Liver (tissue), 9 donors: ENCODE data around the gene GPR26. TPM values are rescaled to one million over a fixed set of nuclear protein-coding genes. Genes with fewer than 3 reads are reported as not detected.

Experiments
- DNase-seq: peaks from one replicate; pipeline ENCODE4 v3.0.0-alpha.2; 2017; ENCODE audit warnings: low spot score
- H3K27ac ChIP-seq, 2 donors: one replicate each; pipeline ENCODE4 v1.7.0; 2013; ENCODE audit warnings: inconsistent platforms in 2 of 2, low read length in 2 of 2, control low read depth in 1 of 2, low read depth in 1 of 2, mild to moderate bottlenecking in 1 of 2
- H3K27me3 ChIP-seq, 4 donors: one replicate each; pipeline versions ENCODE4 v1.6.1 to v1.7.0; 2013; ENCODE audit warnings: low read length in 3 of 4, inconsistent platforms in 1 of 4, mild to moderate bottlenecking in 1 of 4, moderate library complexity in 1 of 4; ENCODE audit not compliant: control insufficient read depth in 4 of 4, insufficient read depth in 4 of 4
- H3K36me3 ChIP-seq, 4 donors: one replicate each; pipeline versions ENCODE4 v1.6.1 to v1.7.0; 2013; ENCODE audit warnings: low read length in 3 of 4, mild to moderate bottlenecking in 3 of 4, low read depth in 1 of 4, moderate library complexity in 1 of 4; ENCODE audit not compliant: control insufficient read depth in 4 of 4, insufficient read depth in 3 of 4
- H3K4me1 ChIP-seq, 4 donors: one replicate each; pipeline versions ENCODE4 v1.6.1 to v1.7.0; 2013; ENCODE audit warnings: low read length in 3 of 4, mild to moderate bottlenecking in 3 of 4, moderate library complexity in 1 of 4; ENCODE audit not compliant: control insufficient read depth in 4 of 4, insufficient read depth in 4 of 4
- H3K4me3 ChIP-seq, 3 donors: one replicate each; pipeline versions ENCODE4 v1.6.1 to v1.7.0; 2013; ENCODE audit warnings: low read length in 3 of 3, control low read depth in 1 of 3, low read depth in 1 of 3, mild to moderate bottlenecking in 1 of 3
- H3K9ac ChIP-seq, 2 donors: one replicate each; pipeline ENCODE4 v1.7.0; 2013; ENCODE audit warnings: low read length in 2 of 2, mild to moderate bottlenecking in 2 of 2, moderate library complexity in 2 of 2, control low read depth in 1 of 2, low read depth in 1 of 2
- H3K9me3 ChIP-seq, 4 donors: one replicate each; pipeline versions ENCODE4 v1.6.1 to v1.7.0; 2013; ENCODE audit warnings: low read length in 3 of 4; ENCODE audit not compliant: control insufficient read depth in 4 of 4
- EGR1 ChIP-seq, 2 donors: IDR thresholded peaks; 2 replicates each; pipeline ENCODE4 v1.6.1; 2016 to 2018; ENCODE audit warnings: antibody characterized with exemption in 2 of 2, low read depth in 2 of 2
- FOXA1 ChIP-seq: IDR thresholded peaks from 2 replicates; pipeline ENCODE4 v1.6.1; 2016; ENCODE audit warnings: antibody characterized with exemption
- FOXA2 ChIP-seq: IDR thresholded peaks from 2 replicates; pipeline ENCODE4 v1.6.1; 2016; ENCODE audit warnings: antibody characterized with exemption
- GABPA ChIP-seq, 2 donors: IDR thresholded peaks in 1 of 2; conservative IDR thresholded peaks in 1 of 2; 2 replicates each; pipeline ENCODE4 v1.6.1; 2016; ENCODE audit warnings: antibody characterized with exemption in 2 of 2, mild to moderate bottlenecking in 1 of 2, moderate library complexity in 1 of 2
- HNF4A ChIP-seq, 2 donors: conservative IDR thresholded peaks; 2 replicates each; pipeline ENCODE4 v1.6.1; 2016; ENCODE audit warnings: antibody characterized with exemption in 2 of 2, mild to moderate bottlenecking in 2 of 2
- HNF4G ChIP-seq: IDR thresholded peaks from 2 replicates; pipeline ENCODE4 v1.6.1; 2016; ENCODE audit warnings: antibody characterized with exemption
- JUND ChIP-seq, 2 donors: IDR thresholded peaks; 2 replicates each; pipeline ENCODE4 v1.6.1; 2016; ENCODE audit warnings: antibody characterized with exemption in 2 of 2
- NR2F2 ChIP-seq: IDR thresholded peaks from 2 replicates; pipeline ENCODE4 v1.6.1; 2016; ENCODE audit warnings: antibody characterized with exemption
- RAD21 ChIP-seq, 2 donors: IDR thresholded peaks; 2 replicates each; pipeline ENCODE4 v1.6.1; 2016; ENCODE audit warnings: antibody characterized with exemption in 2 of 2, mild to moderate bottlenecking in 2 of 2
- RXRA ChIP-seq, 2 donors: IDR thresholded peaks; 2 replicates each; pipeline ENCODE4 v1.6.1; 2017 to 2018; ENCODE audit warnings: antibody characterized with exemption in 2 of 2, mild to moderate bottlenecking in 1 of 2
- SP1 ChIP-seq: IDR thresholded peaks from 2 replicates; pipeline ENCODE4 v1.6.1; 2018; ENCODE audit warnings: antibody characterized with exemption, mild to moderate bottlenecking
- TAF1 ChIP-seq: conservative IDR thresholded peaks from 2 replicates; pipeline ENCODE4 v1.6.1; 2016; ENCODE audit warnings: antibody characterized with exemption, mild to moderate bottlenecking
- YY1 ChIP-seq: IDR thresholded peaks from 2 replicates; pipeline ENCODE4 v1.6.1; 2016; ENCODE audit warnings: antibody characterized with exemption, mild to moderate bottlenecking
- polyA plus RNA-seq, 2 donors: library from polyadenylated mRNA; stranded (reverse) in 1 of 2; unstranded in 1 of 2; fragments of 200-250 nt in 1 of 2; fragments of >200 nt in 1 of 2; fragmentation: Nextera tagmentation in 1 of 2; extraction: Ambion mirVana in 1 of 2; gene quantifications; one replicate each; pipeline versions ENCODE4 v1.2.1 to v1.2.3, GENCODE V29; 2013 to 2015
- total RNA-seq, 2 donors: library from RNA; depleted of rRNA; stranded (reverse); fragments of >200 nt; gene quantifications; one replicate each; pipeline ENCODE4 v1.2.3, GENCODE V29; 2014
- TF ChIP-seq, protein P1 (sequence below): IDR thresholded peaks from 2 replicates; pipeline ENCODE4 v1.6.1; 2016; ENCODE audit warnings: antibody characterized with exemption
- TF ChIP-seq, protein P2 (sequence below): IDR thresholded peaks from 2 replicates; pipeline ENCODE4 v1.6.1; 2016; ENCODE audit warnings: antibody characterized with exemption
- TF ChIP-seq, protein P3 (sequence below): fragments of 150-350 bp; IDR thresholded peaks from 2 replicates; pipeline ENCODE4 v1.5.1; 2017; ENCODE audit warnings: improper control_type of control experiment, low read depth, low read length; ENCODE audit not compliant: missing input control
- TF ChIP-seq, protein P4 (sequence below): IDR thresholded peaks from 2 replicates; pipeline ENCODE4 v1.6.1; 2016; ENCODE audit warnings: antibody characterized with exemption
- TF ChIP-seq, protein P5 (sequence below): IDR thresholded peaks from 2 replicates; pipeline ENCODE4 v1.6.1; 2016; ENCODE audit warnings: antibody characterized with exemption, mild to moderate bottlenecking
- donor health status: healthy.
- donor health status: healthy.
- donor health status: healthy.
- donor health status: healthy.
- donor health status: healthy.

Gene GPR26
- total and polyA plus RNA-seq, 4 donors: not detected

DNA sequence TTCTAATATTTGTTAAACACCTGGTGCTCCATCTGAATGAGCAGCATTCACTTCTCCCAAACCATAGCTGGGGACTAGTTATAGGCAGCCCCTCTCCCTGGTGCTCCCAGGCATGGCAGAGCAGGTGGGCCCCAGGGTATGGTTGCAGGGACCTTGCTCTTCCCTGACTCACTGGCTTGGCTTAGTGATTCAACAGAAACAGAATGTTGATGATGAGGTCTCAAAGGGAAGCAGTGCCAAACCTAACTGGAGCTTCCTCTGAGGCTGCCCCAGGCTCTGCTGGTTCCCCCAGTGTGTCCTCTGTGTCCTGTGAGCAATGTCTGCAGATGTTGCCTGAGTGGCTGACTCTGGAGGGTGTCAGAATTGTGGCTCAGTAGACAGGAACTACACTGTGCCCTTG is 3.7 kb downstream of the GPR26 start:
- Histone ChIP-seq H3K36me3 (no peaks in the 10 kb centered on the region), H3K9me3 (no peaks in the 10 kb centered on the region), H3K9ac (no peak overlapping the region), H3K27ac (no peak overlapping the region), H3K4me1 (no peaks in the 10 kb centered on the region), H3K4me3 (no peak overlapping the region), H3K27me3 (peaks cover 0 to 11% (median 0%) of the 10 kb centered on the region in 4 donors)
- DNase-seq: no peak
- TF ChIP-seq HNF4A (conservative IDR thresholded peaks at IDR 0.05): no peak
- TF ChIP-seq EGR1 (IDR thresholded peaks at IDR 0.05; ENCODE audit: low read depth in 2 of 2): no peak
- TF ChIP-seq RAD21 (IDR thresholded peaks at IDR 0.05): no peak
- TF ChIP-seq, protein P1, sequence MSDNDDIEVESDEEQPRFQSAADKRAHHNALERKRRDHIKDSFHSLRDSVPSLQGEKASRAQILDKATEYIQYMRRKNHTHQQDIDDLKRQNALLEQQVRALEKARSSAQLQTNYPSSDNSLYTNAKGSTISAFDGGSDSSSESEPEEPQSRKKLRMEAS: no peak
- TF ChIP-seq, protein P2, sequence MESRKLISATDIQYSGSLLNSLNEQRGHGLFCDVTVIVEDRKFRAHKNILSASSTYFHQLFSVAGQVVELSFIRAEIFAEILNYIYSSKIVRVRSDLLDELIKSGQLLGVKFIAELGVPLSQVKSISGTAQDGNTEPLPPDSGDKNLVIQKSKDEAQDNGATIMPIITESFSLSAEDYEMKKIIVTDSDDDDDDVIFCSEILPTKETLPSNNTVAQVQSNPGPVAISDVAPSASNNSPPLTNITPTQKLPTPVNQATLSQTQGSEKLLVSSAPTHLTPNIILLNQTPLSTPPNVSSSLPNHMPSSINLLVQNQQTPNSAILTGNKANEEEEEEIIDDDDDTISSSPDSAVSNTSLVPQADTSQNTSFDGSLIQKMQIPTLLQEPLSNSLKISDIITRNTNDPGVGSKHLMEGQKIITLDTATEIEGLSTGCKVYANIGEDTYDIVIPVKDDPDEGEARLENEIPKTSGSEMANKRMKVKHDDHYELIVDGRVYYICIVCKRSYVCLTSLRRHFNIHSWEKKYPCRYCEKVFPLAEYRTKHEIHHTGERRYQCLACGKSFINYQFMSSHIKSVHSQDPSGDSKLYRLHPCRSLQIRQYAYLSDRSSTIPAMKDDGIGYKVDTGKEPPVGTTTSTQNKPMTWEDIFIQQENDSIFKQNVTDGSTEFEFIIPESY: no peak
- TF ChIP-seq NR2F2: no peak
- TF ChIP-seq HNF4G: no peak
- TF ChIP-seq GABPA (IDR thresholded peaks at IDR 0.05 in 1 of 2, conservative IDR thresholded peaks at IDR 0.05 in 1 of 2): no peak
- no peak for TF ChIP-seq JUND (IDR thresholded peaks at IDR 0.05)
- TF ChIP-seq SP1: no peak
- TF ChIP-seq FOXA2: no peak
- TF ChIP-seq RXRA (IDR thresholded peaks at IDR 0.05): no peak
- TF ChIP-seq YY1: no peak
- TF ChIP-seq, protein P3, sequence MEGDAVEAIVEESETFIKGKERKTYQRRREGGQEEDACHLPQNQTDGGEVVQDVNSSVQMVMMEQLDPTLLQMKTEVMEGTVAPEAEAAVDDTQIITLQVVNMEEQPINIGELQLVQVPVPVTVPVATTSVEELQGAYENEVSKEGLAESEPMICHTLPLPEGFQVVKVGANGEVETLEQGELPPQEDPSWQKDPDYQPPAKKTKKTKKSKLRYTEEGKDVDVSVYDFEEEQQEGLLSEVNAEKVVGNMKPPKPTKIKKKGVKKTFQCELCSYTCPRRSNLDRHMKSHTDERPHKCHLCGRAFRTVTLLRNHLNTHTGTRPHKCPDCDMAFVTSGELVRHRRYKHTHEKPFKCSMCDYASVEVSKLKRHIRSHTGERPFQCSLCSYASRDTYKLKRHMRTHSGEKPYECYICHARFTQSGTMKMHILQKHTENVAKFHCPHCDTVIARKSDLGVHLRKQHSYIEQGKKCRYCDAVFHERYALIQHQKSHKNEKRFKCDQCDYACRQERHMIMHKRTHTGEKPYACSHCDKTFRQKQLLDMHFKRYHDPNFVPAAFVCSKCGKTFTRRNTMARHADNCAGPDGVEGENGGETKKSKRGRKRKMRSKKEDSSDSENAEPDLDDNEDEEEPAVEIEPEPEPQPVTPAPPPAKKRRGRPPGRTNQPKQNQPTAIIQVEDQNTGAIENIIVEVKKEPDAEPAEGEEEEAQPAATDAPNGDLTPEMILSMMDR: no peak
- TF ChIP-seq FOXA1: no peak
- TF ChIP-seq, protein P4, sequence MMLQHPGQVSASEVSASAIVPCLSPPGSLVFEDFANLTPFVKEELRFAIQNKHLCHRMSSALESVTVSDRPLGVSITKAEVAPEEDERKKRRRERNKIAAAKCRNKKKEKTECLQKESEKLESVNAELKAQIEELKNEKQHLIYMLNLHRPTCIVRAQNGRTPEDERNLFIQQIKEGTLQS: no peak
- TF ChIP-seq, protein P5, sequence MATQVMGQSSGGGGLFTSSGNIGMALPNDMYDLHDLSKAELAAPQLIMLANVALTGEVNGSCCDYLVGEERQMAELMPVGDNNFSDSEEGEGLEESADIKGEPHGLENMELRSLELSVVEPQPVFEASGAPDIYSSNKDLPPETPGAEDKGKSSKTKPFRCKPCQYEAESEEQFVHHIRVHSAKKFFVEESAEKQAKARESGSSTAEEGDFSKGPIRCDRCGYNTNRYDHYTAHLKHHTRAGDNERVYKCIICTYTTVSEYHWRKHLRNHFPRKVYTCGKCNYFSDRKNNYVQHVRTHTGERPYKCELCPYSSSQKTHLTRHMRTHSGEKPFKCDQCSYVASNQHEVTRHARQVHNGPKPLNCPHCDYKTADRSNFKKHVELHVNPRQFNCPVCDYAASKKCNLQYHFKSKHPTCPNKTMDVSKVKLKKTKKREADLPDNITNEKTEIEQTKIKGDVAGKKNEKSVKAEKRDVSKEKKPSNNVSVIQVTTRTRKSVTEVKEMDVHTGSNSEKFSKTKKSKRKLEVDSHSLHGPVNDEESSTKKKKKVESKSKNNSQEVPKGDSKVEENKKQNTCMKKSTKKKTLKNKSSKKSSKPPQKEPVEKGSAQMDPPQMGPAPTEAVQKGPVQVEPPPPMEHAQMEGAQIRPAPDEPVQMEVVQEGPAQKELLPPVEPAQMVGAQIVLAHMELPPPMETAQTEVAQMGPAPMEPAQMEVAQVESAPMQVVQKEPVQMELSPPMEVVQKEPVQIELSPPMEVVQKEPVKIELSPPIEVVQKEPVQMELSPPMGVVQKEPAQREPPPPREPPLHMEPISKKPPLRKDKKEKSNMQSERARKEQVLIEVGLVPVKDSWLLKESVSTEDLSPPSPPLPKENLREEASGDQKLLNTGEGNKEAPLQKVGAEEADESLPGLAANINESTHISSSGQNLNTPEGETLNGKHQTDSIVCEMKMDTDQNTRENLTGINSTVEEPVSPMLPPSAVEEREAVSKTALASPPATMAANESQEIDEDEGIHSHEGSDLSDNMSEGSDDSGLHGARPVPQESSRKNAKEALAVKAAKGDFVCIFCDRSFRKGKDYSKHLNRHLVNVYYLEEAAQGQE: no peak
- no peak for TF ChIP-seq TAF1
